Measurements from ENCODE around the gene IGF1R.

GRCh38 chr15:98853161-98853560 lies 204.8 kb downstream of the IGF1R start:
- no peak for TF ChIP-seq EZH2 (IDR thresholded peaks at IDR 0.05; ENCODE audit: borderline replicate concordance, low read length)
- TF ChIP-seq CTCF (conservative IDR thresholded peaks at IDR 0.05 in 1 of 2, IDR thresholded peaks at IDR 0.05 in 1 of 2; ENCODE audit: extremely low read depth in 1 of 2, insufficient read depth in 1 of 2, low read depth in 1 of 2, low read length in 2 of 2): no peak

Measured in mammary epithelial cell (primary cell).